GM21381 (cell line): ENCODE data around the gene TOX3.

Experiments used
- ATAC-seq: cut with Tn5 transposase; IDR thresholded peaks from one replicate; pipeline ENCODE4 v1.9.1; 2021; ENCODE audit warnings: mild to moderate bottlenecking, moderate library complexity; ENCODE audit not compliant: unreplicated experiment

Gene TOX3

DNA sequence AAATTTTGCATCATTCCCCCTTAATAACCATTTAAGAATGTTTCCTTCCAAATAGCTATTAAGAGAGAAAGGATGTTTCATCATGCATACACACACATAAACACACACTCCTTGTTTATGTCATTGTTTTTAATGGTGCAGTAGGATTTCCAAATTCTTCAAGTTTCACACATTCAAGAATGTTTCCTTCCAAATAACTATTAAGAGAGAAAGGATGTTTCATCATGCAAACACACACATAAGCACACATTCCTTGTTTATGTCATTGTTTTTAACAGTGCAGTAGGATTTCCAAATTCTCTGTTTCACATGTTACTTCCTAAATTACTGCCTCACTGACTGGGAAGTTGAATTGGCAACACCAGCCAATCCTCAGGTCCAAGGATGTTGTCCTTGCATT, 7.8 kb downstream of the TOX3 start:
- no peak for ATAC-seq

DNA sequence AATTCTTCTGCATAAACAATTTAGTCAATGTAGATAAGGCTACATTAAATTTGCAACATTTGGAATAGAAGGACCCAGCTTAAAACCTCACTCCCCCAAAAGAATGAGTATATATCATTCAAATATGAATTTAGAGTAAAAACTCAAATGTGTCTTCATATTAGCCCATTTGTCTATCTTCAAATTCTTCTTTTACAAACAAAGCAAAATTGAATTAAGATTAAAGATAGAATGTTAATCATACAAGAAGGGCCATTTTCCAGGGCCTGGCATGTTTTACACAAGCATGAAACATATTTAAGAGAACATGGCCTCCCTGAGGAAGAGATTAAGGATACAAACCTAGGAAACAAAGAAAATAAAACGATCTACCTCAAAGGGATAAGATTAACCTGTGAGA, 8.4 kb downstream of the TOX3 start:
- no peak for ATAC-seq

DNA sequence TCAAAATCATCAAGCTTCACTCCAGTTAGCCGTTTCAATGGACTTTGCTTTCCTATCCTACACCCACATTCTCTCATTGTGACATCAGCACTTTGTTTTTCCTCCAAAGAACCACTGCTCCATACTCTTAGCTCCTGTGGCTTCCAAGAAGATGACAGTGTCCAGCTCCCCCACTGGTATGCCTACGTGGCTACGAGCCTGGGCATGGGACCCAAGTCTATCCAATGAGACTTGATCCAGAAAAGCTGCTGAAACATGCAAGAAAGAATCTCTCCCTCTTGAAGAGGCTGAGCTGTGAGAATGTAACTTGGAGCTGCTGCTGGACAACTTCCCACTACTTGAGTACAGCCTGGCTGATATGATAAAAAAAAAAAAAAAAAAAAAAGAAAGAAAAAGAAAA, 9.4 kb downstream of the TOX3 start:
- no peak for ATAC-seq

DNA sequence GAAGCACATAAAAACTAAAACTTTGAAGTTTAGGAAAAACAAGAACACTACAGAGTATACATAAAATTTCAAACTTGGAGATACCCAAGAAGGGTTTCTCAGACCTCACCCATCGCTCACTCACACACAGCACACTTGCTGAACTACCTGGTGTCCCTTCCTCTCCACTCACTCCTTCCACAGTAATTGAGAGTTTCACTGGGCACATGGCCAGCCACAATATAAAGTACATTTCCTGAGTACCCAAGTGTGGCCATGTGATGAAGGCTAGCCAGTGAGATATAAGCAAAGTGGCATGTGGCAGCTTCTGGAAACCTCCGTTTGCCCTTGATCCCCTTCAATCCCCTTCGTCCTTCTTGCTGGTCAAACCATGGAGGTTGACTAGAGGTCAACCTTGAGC, 11.9 kb downstream of the TOX3 start:
- ATAC-seq, result no peak

DNA sequence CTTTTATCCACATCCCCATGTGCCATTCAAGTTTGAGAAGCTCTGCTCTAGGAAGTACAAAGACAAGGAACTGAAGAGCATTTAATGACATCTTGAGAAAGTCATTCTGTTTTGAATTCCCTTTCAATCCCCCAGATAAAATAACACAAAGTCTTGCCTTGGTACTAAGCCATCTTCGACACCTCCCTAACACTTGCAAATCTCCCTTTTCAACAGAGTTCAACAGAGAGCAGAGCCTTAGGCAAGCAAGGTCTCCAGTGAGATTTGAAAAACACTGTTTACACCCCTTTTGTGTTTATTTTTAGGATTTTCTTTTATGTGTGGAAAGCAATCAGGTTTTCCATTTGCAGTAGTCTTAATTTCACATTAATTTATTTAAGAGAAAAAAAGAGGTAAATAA, 13.6 kb downstream of the TOX3 start:
- ATAC-seq, result no peak

DNA sequence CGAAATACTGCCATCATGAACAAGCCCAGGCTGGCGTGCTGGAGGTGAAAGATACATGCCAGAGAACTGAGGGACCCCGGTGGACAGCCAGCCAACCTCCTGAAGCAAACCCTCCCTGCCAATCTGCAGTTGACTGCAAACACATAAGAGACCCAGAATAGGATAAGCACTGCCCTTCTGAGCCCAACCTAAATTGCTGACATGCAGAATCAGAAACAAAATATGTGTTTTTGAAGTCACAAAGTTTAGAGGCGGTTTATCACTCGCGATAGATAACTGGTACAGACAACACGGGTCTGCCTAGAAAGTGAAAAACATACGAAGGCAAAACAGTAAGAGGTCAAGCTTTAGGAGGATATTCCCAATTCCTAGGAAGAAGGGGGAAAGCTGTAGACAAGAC, 14.6 kb downstream of the TOX3 start:
- ATAC-seq, result no peak

DNA sequence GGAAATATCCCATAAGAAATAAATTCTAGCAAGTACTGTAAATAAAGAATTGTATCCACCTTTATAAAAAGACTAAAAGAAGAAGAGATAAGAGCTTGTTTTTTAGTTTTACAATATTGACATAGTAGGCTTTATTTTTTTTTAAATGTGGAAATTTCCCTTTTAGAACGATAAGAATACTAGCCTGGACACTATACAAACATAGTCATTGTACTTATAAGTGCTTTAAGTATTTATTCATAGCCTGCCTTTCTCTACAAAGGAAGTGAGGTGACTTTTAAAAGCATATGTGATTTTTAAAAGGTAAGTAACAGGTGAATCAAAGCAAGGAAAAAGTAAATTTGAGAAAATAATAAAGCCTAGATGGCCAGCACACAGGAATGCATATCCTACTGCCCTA, 17.7 kb downstream of the TOX3 start:
- ATAC-seq, result no peak

DNA sequence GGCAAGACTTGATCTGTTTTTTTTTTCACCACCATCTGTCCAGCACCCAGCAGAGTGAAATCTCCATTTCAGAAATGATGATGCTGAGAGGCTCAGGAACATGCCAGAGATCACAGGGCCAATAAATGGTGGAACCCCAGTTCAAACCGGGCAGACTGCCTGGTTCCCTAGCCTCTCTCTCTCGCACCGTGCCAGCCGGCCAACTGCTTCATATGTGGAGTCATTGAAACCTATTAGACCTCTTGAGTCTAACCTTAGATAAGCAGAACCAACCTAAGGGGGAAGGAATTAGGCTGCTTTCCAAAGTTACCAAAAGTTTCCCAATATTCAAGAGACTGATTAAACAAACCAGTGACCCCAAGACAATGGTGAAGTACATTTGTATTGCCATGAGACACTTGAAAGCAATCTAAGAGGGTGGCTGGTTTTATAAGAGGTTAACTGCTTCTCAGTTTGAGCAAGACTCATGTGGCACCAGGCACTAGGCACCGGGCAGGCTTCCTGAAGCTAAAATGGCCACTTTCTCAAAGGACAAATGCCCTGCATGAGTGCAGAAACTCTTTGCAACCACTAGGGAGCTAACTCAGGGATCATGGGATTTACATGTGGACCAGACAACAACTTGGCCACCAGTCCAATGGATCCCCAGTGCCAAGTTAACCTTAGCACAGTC, 18.4 kb downstream of the TOX3 start:
- ATAC-seq, result no peak

DNA sequence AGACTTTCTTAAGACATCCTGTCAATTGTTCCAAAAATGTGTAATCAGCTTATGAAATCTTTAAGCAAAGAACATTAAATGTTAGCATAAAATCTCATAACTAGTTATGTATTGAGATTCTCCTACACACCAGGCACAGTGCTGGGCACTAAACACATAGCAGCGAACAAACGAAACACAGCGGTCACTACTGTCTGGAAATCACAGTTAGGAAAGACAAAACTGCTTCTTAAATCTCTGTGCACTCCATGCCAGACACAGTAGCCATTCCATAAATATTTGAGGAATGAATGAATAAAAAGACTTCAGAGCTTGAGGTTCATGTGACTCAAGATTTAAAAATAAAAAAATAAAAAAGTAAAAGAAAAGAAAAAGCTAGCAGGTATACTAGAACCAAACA, 20.1 kb downstream of the TOX3 start:
- no peak for ATAC-seq

DNA sequence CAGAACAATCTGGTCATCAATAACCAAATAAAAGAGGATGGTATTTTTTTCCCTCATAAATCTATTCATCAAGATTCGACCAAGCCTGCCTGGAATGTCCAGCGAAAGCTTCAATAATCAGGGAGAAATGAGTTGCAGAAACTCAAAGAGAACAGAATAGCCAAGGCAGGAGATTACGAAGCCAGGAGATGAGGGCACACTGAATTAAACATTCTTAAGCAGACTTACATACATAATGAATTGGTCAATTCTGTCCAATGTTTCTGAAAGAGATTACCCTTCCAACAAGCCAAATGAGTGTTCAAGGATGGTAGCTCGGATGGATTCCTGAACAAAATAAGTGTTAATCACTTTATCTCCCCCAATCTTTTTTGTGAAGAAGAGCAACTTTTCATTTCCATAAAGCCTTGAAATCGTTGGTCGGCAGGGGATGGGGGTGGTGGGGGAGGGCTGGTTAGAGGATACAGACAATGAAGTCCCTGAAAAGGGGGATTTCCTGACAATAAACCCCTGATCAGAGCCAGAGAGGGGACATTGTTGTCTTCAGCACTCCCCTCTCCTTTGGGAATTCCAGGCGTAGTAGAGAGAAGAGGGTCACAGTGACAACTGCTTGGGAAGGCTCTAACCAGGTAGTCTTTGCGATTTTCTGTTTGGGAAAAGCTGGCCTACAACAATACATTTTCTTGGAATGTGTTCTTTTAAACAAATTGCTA, 20.7 kb downstream of the TOX3 start:
- no peak for ATAC-seq

DNA sequence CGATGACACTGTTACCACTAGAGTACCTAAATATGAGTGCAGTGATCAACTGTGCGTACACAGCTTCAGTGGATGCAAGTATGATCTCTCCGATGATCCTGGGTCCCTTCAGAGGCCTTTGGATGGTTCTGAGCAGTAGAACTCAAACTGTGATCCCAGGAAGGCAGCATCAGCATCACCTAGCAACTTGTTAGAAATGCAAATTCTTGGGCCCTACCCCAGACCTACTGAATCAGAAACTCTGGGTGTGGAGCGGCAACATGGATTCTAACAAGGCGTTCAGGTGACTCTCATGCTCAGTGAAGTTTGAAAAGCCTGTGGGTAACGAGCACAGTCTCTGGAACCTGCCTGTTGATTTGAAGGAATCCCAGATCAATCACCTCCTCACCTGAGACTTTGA, 25.4 kb downstream of the TOX3 start:
- no peak for ATAC-seq

DNA sequence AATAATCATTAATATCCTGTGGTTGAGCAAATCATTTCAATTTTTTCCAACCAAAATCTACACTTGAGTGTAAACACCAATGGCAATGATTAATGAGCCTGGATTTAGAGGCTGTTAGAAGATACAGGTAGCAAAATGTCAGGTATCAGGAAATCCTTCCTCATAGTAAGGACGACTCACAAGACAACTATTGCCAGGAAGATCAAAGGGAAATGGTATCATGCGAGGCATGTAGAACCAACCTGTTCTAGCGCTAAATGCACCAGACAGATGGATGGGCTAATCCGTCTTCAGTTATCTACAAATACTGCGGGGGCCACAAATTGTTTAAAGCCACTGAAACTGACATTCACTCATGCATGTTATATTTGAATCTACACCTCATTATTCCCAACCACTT, 28.1 kb downstream of the TOX3 start:
- no peak for ATAC-seq

DNA sequence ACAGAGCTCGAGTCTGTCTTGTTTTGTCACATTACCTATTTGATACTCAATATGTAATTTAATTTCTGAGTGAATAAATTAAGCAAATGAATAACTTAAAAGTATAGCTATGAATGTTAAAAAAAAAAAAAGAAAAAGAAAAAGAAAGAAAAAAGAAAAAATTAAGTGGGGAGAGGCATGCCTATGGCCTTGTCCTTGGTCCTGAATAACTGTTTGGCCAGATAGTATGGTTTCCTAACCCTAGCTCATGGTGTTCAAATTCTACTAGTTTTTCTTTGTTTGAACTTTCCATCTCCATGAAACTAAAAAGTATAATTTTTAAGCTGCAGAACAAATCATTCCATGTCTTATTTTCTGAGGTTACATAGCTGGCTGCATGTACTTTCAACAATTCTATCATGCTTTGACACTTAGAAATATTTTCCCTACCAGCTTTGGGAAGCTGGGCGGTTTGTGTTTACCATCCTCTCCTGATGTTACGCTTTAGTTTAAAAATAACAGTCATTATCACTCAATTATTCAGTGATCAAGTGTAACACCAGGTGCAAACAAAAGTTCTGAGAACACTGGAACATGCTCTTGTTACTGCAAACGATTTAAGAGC, 31.8 kb downstream of the TOX3 start:
- ATAC-seq, result no peak

DNA sequence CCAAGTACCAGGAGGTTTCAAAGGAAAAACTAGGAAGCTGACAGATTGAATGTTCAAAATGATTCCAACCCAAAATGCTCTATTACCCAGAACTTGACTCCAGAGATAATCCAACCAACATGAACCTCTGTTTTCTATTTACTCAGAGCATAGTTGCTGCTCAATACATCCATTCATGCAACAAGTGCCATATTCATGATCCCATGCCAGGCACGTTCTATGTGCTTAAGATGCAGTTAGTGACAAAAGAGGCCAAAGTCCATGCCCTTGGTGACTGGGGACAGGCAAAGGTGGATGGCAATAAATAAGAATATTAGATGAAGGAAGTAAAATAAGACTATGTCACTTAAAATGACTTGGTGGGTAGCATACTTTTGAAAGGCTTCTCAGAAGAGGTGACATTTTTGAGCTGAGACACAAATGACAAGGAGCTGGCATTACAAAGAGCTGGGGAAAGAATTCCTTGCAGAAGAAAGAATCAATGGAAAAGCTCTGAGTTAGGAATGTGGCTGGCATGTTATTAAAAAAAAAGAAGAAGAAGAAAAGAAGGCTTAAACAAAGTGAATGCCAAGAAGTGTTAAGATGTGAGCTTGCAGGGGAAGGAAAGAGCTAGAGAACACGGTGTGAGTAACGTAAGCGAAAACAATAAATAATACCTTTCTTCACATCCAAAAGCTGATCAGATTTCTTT, 34.5 kb downstream of the TOX3 start:
- ATAC-seq, result no peak

DNA sequence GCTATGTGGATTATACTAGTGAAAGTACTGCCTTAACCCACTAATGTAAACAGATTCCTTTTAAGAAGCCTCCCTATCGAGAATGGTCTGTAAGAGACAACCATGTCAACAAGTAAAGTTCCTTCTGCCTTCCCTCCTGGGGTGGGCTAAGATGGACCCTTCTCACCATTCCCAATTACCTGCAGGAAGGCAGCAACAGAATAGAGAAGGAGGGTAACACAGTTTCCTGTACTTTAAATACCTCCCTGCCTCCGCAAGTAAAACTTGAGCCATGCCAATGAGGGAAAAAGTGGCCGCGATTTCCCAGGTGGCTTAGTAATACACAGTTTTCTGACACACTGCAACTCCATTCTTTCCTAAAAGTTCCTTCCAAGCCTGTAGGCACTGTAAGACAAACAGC, 45.2 kb downstream of the TOX3 start:
- ATAC-seq, result no peak

DNA sequence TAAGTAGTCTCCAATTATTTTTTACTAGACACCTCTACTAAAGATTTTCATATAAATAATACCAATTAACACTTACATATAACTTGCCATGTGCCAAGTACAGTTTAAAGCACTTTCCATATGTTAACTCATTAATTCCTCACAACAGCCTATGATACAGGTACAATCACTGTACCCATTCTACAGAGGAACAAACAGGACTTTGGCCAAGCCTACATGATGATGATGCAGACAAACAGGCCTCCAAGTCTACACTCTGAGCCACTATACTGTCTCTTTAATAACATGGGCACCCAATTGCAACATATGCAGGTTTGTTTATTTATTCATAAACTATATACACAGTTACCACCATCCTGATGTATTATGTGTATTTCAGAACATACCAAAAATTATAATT, 46.0 kb downstream of the TOX3 start:
- no peak for ATAC-seq

DNA sequence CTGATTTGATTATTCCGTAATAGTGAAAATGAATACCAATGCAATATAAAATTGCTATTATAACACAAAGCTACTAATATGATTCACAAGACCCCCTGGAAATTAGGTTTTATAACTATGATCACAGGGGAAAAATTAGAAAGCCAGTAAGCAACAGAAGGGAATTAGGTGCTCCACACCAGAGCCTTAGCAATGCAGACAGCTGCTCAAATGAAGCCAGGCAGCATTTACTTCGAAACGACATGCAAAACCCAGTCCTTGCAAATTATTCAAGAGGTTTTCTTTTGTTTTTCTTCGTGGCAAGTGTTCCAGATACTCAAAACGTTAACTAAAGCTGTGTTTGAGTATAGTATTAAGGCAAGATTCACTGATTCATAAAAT, 47.9 kb downstream of the TOX3 start:
- no peak for ATAC-seq

DNA sequence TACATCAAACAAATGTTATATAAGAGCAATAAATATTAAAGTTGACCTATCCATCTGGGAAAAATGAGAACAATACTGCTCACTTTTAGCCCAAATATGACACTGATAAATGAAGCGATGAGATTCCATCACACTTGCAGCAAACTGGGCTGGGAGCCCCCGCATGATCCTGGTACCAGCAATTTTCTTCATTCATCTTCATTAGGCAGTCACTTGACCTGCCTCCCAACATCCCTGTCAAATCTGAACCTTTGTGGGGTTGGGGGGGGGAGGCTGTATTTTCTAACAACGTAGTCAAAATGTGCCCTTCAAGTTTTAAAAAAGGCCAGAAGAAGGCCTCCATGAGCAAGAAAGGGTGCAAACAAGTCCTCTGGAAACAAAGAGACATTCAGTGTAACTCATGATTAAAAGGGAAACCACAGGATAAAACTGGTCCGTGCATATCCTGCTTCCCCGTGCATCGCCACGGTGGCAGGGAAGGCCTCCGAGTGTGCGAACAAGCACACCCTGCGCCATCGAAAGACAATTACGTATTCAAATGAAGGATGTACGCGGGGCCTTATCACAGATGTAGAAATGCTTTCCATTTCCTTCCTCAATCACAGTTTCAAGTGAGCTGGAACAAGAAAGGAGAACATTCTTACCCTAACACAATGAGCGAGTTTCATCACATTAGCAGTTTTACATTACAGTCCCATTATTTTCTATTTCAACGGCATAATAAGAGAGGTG, 48.4 kb downstream of the TOX3 start:
- no peak for ATAC-seq

DNA sequence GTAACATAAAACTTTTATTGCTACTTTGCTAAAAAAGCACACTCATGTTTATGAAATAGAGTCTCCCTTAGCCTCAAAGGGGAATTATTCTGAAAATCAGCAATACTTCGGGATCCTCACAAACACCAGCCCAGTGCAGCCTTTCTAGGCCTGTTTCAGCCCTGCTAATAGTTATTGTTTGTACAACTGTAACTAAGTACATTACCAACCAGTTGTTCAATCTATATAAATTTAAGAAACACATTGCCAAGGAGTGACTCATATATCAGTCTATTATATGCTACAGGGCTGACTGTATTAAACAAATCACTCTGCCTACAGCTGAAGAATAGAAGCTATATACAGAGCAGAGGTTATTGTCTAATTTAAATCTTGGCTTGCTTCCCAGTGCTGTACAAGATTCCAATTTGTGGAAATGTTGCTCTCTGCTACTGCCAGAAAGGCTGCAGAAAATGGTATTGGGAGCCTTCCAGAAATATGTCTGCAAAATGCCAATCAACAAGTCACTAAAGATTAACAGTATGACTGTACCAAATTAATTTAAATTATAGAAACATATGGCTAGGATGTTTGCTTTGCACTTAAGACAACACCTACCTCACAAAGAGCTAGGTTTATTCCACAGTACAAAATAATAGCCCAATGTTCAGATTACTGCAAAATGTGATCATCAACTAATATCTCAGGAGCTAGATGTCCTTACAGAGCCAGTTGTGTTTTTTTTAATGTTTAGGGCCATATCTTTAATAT, 49.7 kb downstream of the TOX3 start:
- no peak for ATAC-seq

DNA sequence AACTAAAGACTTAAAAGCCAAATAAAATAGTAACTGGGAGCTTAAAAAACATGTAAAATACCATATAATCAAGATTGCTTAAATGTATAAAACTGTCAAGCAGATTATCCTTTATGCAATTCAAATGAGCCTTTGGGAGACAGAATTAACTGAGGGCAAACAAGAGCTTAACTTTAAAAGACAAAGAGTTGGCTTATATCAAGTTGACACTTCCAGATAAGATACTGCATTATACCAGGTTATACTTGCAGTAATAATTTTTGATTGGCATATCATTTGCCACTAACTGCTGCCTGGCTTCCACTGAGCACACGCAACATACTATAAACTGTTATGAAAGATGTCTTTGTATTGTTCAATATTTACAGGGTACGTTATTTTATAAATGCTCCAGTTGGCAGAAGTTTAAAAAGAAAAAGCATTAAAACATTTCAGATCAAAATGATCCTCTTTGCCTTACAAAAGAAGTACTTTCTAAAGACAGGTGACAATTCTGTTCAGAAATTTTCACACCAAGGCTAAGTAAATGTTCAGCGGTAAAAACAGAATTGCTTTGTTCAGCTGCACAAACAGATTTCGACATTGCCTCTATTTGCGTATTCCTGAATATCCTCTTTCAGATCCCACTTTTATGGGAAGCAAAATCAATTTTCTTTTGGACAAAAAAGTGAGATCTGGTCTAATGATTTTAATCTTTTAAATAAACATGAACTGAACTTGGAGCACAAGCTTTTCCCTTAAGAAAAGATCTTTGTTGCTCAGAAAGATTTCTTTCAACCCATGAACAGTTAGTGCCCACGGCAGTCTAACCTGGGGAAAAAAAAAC, 50.7 kb downstream of the TOX3 start:
- ATAC-seq, result no peak
